GM12873 (cell line): ENCODE data around the gene DEGS2.

Experiments
- CTCF ChIP-seq: IDR thresholded peaks from 2 replicates; pipeline ENCODE4 v1.5.1; 2012; ENCODE audit warnings: low read depth, mild to moderate bottlenecking, moderate library complexity, low read length, control low read depth; ENCODE audit not compliant: insufficient read depth; ENCODE audit errors: missing control alignments

The DEGS2 gene

GRCh38 chr14:100178691-100179090 lies 19.2 kb upstream of the DEGS2 start:
- no peak for TF ChIP-seq CTCF

- TF ChIP-seq CTCF = no peak
Observed at GRCh38 chr14:100176811-100177327, 17.4 kb upstream of the DEGS2 start.

GRCh38 chr14:100173353-100173752 lies 13.9 kb upstream of the DEGS2 start:
- peak; percentile 18 for TF ChIP-seq CTCF

- TF ChIP-seq CTCF = no peak
Observed at GRCh38 chr14:100172811-100173210, 13.4 kb upstream of the DEGS2 start.

GRCh38 chr14:100170880-100171279 lies 11.4 kb upstream of the DEGS2 start:
- TF ChIP-seq CTCF = no peak

GRCh38 chr14:100168506-100168905 lies 9.1 kb upstream of the DEGS2 start:
- no peak for TF ChIP-seq CTCF

GRCh38 chr14:100165831-100166440 lies 6.5 kb upstream of the DEGS2 start:
- TF ChIP-seq CTCF = no peak
